GM19035 (cell line): ENCODE measurements around the gene CABLES1.
"Not testable (repeated sequence)": the region's sequence is repeated elsewhere in the genome, so short reads cannot be mapped to it uniquely, and the experiment has no call there.

Experiments used
- ATAC-seq: cut with Tn5 transposase; IDR thresholded peaks from one replicate; pipeline ENCODE4 v1.9.1; 2021; ENCODE audit not compliant: unreplicated experiment

The CABLES1 gene

GRCh38 chr18:23134780-23135549 lies at the start of gene CABLES1:
TSS of gene CABLES1 (plus strand) at chr18:23135485. CDS start at chr18:23135763, 278 bp downstream.
- ATAC-seq = peak; percentile 35

GRCh38 chr18:23087352-23087751 lies 47.9 kb upstream of the CABLES1 start:
- ATAC-seq = no peak

GRCh38 chr18:23088310-23088709 lies 47.0 kb upstream of the CABLES1 start:
- no peak for ATAC-seq

- ATAC-seq = not testable (repeated sequence)
Observed at GRCh38 chr18:23091017-23091993, 44.0 kb upstream of the CABLES1 start.

- ATAC-seq = no peak
Observed at GRCh38 chr18:23092121-23092520, 43.2 kb upstream of the CABLES1 start.

DNA sequence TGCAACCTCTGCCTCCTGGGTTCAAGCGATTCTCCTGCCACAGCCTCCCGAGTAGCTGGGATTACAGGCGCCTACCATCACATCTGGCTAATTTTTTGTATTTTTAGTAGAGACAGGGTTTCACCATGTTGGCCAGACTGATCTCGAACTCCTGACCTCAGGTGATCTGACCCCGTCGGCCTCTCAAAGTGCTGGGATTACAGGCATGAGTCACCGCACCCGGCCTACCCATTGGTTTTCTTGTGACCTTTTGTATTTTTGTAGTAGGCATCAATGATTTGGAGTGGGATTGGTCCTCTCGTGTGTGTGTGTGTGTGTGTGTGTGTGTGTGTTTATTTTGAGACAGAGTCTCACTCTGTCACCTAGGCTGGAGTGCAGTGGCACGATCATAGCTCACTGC lies 42.2 kb upstream of the CABLES1 start:
- not testable (repeated sequence) for ATAC-seq

DNA sequence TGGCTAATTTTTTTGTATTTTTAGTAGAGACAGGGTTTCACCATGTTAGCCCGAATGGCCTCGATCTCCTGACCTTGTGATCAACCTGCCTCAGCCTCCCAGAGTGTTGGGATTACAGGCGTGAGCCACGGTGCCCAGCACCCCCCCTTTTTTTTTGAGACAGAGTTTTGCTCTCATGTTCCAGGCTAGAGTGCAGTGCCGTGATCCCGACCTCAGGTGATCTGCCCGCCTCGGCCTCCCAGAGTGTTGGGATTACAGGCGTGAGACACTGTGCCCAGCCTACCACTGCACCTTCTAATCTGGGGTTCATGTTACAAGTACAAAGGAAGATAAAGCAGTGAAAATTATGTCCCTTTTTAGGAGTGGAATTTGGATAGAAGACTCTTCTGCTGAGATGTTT lies 41.5 kb upstream of the CABLES1 start:
- no peak for ATAC-seq

DNA sequence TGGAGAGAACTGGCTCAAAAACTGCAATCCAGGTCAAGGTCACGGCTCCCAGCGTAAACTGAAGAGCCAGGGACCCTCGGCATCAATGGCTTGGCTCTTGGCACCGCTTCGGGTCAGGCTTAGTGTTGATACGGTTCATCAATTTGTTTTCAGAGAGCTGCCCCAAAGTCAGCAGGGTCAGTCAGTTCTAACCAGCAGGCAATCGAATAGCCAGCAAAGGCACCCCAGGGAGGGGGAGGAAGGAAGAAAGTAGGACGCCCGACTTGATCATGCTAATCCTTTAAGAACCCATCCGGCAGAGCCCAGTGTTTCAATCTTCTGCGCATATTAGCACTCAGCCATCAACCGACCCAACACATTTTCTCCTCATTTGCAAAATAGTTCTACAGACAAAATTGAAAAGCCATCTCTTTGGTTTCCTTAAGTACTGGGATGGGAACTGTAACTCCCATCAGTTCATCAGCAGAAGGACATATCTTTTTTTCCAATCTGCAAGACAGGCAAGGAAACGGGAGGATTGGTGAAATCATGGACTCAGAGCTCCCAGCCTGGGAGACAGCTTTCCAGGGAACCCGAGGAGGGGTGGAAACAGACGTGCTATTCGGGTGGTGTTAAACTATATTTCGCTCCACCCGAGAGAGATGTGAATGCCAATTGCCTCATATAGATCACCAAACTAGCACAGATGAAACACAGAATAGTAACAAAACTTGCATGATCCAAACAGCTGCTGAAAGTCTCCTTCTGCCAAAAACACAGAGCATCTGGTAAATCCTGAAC lies 40.7 kb upstream of the CABLES1 start:
- no peak for ATAC-seq

- no peak for ATAC-seq
Observed at GRCh38 chr18:23095463-23095862, 39.8 kb upstream of the CABLES1 start.

GRCh38 chr18:23097016-23097415 lies 38.3 kb upstream of the CABLES1 start:
- not testable (repeated sequence) for ATAC-seq

GRCh38 chr18:23099621-23100020 lies 35.7 kb upstream of the CABLES1 start:
- no peak for ATAC-seq

GRCh38 chr18:23101861-23102432 lies 33.3 kb upstream of the CABLES1 start:
- ATAC-seq = no peak

GRCh38 chr18:23102493-23103261 lies 32.6 kb upstream of the CABLES1 start:
- no peak for ATAC-seq

GRCh38 chr18:23103449-23103848 lies 31.8 kb upstream of the CABLES1 start:
- ATAC-seq = no peak

DNA sequence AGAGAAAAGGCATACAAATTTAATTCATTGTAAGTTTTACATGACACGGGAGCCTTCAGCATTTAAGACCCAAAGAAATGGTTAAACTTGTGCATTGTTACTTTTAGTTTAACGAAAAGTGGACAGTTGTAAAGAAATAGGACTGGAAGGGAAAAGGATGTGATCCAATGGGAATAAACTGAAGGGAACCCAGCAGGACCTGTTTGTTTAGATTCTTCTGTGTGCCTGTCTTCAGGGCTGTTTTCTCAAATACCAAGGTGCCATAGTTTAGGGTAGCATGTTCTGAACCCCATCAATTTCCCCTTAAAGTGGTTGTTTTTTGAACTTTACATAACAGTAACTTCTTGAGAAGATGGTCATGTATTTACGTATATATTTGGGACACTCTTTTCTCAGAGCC lies 30.3 kb upstream of the CABLES1 start:
- ATAC-seq = no peak

GRCh38 chr18:23105581-23106219 lies 29.6 kb upstream of the CABLES1 start:
- ATAC-seq = no peak

DNA sequence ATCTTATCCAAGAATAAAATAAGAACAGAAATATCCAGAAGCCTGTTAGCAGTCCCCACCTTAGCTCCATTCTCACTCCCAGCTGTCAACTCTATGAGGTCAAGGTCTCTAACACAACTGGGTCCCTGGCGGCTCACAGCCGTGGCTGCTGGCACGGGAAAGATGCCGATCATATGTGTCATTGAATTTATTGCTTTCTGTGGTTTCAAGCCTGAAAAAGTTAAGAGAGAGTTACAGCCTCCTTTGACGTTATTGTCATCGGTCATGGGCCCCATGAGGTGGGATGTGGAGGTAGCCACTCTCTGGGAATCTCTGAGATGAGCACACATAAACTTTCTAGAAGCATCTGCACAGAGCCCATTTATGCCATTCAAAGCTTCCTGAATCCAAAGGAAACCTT lies 28.7 kb upstream of the CABLES1 start:
- no peak for ATAC-seq

GRCh38 chr18:23107718-23108117 lies 27.6 kb upstream of the CABLES1 start:
- no peak for ATAC-seq

DNA sequence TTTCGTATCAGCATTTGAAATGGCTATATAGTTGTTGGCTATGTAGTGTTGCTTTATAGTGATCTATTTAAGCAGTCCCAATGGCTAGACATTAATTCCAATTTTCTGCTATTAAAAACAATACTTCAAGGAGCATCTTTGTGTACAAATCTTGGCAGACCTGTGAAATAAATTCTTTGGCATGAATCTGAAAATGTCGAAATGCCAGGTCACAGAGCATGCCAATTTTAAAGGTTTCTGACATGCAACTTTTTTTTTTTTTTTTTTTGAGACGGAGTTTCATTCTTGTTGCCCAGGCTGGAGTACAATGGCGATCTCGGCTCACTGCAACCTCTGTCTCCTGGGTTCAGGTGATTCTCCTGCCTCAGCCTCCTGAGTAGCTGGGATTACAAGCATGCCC lies 26.8 kb upstream of the CABLES1 start:
- ATAC-seq = no peak
